MM.1S (cell line): Measurements from ENCODE around the gene LRRC8C.

Experiments
- EZH2 ChIP-seq: fragments of 300-600 bp; sonication (generic); optimal IDR thresholded peaks from 2 replicates; pipeline ENCODE3; 2017; ENCODE audit warnings: low read depth, mild to moderate bottlenecking, antibody characterized with exemption, low read length, mixed read lengths
- EZH2phosphoT487 ChIP-seq: fragments of 300-600 bp; sonication (generic); IDR thresholded peaks from 2 replicates; pipeline ENCODE4 v1.6.1; 2018; ENCODE audit warnings: antibody characterized with exemption, low read length
- TF ChIP-seq, protein P1 (sequence below): fragments of 300-600 bp; sonication (generic); IDR thresholded peaks from 2 replicates; pipeline ENCODE4 v1.5.1; 2016; ENCODE audit warnings: antibody characterized with exemption, low read length, mixed read lengths

DNA sequence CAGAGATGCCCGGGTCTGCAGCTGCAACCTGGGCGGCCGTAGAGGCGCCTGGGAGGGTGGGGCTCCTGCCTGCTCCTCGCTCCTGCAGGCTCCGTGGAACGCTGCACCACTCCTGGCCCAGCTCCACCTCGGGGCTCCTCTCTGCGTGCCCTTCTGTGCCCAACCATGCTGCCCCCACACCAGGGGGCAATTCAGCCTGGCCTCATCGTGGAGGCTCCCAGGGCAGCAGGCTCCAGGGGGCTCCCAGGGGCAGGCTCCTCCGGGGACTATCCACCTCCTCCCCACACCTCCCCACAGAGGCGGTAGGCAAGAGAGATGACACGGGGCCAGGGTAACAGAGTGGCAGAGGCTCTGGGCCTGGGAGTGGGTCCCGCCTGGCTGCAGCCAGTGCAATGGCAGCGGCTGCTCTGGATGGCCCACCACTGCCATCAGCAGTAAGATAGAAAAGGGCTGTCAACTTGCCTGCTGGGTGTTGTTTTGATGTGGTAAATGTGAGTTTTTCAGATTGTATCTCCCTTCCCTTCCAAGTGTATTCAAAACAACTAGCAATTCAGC lies 22.4 kb upstream of the LRRC8C start:
- TF ChIP-seq, protein P1, sequence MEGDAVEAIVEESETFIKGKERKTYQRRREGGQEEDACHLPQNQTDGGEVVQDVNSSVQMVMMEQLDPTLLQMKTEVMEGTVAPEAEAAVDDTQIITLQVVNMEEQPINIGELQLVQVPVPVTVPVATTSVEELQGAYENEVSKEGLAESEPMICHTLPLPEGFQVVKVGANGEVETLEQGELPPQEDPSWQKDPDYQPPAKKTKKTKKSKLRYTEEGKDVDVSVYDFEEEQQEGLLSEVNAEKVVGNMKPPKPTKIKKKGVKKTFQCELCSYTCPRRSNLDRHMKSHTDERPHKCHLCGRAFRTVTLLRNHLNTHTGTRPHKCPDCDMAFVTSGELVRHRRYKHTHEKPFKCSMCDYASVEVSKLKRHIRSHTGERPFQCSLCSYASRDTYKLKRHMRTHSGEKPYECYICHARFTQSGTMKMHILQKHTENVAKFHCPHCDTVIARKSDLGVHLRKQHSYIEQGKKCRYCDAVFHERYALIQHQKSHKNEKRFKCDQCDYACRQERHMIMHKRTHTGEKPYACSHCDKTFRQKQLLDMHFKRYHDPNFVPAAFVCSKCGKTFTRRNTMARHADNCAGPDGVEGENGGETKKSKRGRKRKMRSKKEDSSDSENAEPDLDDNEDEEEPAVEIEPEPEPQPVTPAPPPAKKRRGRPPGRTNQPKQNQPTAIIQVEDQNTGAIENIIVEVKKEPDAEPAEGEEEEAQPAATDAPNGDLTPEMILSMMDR = no peak
- TF ChIP-seq EZH2phosphoT487 (no peak), EZH2 (no peak)
